Rectal smooth muscle tissue (tissue), 1 donor: ENCODE measurements around the gene TRPC4AP.

Experiments
- H3K27ac ChIP-seq: one replicate; pipeline ENCODE4 v1.7.0; 2013; ENCODE audit warnings: low read depth, low read length, inconsistent platforms
- H3K27me3 ChIP-seq: one replicate; pipeline ENCODE4 v1.7.0; 2013; ENCODE audit warnings: low read length; ENCODE audit not compliant: control insufficient read depth, insufficient read depth
- H3K36me3 ChIP-seq: one replicate; pipeline ENCODE4 v1.7.0; 2013; ENCODE audit warnings: low read length; ENCODE audit not compliant: control insufficient read depth, insufficient read depth
- H3K4me1 ChIP-seq: one replicate; pipeline ENCODE4 v1.7.0; 2013; ENCODE audit warnings: low read length; ENCODE audit not compliant: control insufficient read depth, insufficient read depth
- H3K4me3 ChIP-seq: one replicate; pipeline ENCODE4 v1.7.0; 2013; ENCODE audit warnings: low read length
- H3K9ac ChIP-seq: one replicate; pipeline ENCODE4 v1.7.0; 2013; ENCODE audit warnings: low read length

TRPC4AP gene

DNA sequence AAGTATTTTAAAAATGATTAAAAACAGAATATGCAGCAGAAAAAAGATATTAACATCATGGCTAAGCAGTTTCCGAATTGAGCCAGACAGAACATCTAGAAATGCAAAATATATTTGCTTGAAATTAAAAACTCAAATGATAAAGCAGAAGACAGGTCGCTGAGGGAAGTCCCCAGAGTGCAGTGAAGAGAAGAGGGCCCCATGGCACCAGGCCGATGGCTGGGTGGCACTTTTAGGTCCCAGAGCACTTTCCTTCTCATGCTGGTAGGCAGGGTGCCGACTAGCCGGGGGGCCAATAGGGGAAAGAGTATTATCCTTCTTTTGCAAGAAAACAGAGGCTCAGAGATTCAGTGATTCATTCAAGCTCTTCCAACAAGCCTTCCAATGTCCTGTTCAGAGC, 78.1 kb downstream of the TRPC4AP start:
- Histone ChIP-seq H3K4me1 (peaks cover 2% of the 10 kb centered on the region), H3K27ac (no peak overlapping the region), H3K4me3 (no peak overlapping the region), H3K27me3 (no peaks in the 10 kb centered on the region), H3K36me3 (peaks cover 32% of the 10 kb centered on the region), H3K9ac (no peak overlapping the region)

DNA sequence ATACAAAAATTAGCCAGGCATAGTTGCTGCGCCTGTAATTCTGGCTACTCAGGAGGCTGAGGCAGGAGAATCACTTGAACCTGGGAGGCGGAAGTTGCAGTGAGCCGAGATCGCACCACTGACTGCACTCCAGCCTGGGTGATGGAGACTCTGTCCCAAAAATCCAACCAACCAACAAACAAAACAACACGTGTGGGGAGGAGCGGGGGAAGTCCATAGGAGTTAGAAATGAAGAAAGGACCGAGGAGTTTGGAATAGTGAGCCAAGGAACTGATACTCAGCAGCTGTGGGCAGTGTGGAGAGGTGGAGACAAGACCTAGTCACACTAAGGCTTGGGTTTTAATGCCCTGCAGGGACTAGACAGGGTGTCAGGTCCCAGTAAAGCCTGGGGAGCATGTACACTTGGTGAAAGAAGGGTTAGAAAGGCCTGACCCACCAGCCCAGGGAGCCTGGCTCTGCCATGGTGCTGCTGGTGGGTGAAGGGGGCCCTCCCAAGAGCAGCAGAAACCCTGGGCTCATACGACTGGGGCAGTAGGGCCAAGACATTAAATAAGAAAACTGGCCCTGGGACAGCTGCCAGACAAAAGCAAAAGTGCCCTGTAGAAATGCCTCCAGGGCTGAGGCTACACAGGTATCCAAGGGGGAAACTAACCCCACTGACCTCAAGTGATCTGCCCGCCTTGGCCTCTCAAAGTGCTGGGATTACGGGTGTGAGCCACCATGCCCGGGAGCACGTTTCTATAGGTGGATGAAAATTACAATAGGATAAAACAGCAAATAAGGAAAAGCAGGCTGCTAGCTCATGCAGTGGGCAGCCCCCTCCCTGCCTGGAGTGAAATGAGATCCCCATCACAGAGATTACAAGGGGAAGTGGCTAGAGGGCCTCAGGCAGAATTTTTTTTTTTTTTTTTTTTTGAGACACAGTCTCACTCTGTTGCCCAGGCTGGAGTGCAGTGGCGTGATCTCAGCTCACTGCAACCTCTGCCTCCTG, 78.9 kb downstream of the TRPC4AP start:
- no peaks in the 10 kb centered on the region for H3K27me3 ChIP-seq
- no peak overlapping the region for H3K9ac ChIP-seq
- H3K4me3 ChIP-seq, result no peak overlapping the region
- peaks cover 31% of the 10 kb centered on the region for H3K36me3 ChIP-seq
- peaks cover 2% of the 10 kb centered on the region for H3K4me1 ChIP-seq
- H3K27ac ChIP-seq, result no peak overlapping the region

DNA sequence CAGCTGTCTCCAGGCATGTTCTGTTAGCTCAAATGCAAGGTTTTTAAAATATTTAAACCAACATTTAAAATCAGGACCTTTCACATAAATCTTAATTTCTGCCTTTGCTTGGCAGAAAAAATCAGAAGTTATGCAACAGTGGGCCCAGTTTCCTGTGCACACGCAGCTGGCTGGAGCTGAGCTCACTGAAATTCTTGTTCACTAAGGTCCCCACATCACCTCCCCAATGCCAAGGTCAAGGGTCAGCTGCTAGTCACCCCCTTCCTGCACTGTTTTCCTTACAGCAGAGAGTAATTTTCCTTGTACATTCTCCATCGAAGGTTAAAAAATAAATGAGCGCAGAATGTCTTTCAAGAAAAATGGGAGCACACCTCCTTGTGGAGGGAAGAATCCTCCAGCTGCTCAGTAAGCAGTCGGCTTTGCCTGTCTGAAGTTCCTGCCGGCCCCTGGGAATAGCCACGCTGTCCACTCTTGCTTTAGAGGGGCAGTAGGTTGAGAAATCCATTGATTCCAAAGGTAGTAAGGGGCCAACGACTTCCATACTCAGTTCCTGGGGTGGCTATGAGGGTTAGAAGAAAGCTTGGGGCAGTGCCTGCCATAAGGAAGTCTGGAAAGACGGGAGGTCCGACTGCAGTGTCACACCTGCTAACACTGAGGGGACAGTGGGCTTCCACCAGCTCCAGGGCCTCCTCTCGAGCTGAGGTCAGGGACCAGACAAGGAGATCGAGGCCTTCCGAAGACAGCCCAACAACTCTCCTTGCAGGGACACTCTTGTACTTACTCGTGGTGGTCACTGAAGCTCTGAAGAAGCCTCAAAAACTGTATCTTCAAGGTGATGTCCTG, 80.2 kb downstream of the TRPC4AP start:
- Histone ChIP-seq H3K9ac (no peak overlapping the region), H3K27ac (no peak overlapping the region), H3K4me1 (no peaks in the 10 kb centered on the region), H3K27me3 (no peaks in the 10 kb centered on the region), H3K4me3 (no peak overlapping the region), H3K36me3 (peaks cover 42% of the 10 kb centered on the region)

DNA sequence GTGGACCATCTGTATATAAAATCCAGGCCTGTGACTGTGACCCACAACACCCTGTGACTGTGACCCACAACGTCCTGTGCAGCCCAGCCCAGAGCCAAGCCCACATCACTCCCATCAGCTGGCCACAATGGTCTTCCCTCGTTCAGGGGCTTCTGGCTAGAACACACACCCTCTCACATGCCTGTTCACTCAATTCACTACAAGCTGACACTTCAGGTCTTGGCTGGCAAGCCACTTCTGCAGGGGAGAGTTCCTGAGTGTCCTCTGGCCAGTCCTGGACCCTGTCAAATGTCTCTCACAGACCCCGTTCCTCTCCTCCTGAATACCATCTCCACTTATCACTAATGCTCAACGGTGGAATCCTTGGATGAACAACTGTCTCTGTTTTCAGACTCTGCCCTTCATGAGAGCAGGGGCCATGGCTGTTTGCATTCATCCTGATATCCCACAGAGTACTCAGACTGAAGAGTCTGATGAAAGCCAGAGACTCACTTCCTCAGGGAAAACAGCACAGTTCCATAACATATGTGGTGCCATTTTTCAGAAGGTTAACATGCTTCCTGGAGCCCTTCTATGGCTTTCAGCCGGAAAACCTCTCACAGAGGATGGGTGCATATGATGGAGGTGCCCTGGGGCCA, 80.9 kb downstream of the TRPC4AP start:
- no peak overlapping the region for H3K9ac ChIP-seq
- no peak overlapping the region for H3K4me3 ChIP-seq
- H3K27me3 ChIP-seq, result no peaks in the 10 kb centered on the region
- H3K27ac ChIP-seq, result no peak overlapping the region
- peaks cover 46% of the 10 kb centered on the region for H3K36me3 ChIP-seq
- H3K4me1 ChIP-seq, result no peaks in the 10 kb centered on the region

DNA sequence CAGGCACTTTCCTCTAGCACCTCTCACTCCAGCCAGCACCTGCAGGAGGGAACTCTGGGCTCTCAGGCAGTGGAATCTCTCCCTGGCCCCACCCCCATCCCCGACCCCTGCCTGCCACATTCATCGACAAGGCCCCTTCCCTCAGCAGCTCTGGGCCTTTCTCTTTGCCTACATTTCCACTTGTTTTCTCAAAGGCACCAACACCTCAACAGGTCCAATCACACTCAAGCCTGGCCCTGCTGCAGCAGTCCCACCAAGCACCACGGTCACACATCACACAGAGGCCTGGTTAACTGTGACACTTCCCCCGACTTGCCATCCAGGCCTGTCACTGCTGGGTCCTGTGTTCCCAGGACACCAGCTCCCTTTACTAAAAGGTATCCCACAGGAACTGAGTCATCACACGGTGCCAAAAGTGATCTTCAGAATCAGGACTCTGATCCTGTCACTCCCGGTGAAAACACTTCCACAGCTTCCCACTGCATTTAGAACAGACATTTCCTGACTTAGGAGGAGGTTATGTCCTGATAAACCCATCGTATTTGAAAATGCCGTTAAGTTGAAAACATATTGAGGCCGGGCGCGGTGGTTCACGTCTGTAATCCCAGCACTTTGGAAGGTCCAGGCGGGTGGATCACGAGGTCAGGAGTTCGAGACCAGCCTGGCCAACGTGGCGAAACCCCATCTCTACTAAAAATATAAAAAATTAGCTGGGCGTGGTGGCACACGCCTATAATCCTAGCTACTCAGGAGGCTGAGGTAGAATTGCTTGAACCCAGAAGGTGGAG, 82.0 kb downstream of the TRPC4AP start:
- Histone ChIP-seq H3K27ac (no peak overlapping the region), H3K36me3 (peaks cover 57% of the 10 kb centered on the region), H3K4me3 (no peak overlapping the region), H3K4me1 (no peaks in the 10 kb centered on the region), H3K9ac (no peak overlapping the region), H3K27me3 (no peaks in the 10 kb centered on the region)

DNA sequence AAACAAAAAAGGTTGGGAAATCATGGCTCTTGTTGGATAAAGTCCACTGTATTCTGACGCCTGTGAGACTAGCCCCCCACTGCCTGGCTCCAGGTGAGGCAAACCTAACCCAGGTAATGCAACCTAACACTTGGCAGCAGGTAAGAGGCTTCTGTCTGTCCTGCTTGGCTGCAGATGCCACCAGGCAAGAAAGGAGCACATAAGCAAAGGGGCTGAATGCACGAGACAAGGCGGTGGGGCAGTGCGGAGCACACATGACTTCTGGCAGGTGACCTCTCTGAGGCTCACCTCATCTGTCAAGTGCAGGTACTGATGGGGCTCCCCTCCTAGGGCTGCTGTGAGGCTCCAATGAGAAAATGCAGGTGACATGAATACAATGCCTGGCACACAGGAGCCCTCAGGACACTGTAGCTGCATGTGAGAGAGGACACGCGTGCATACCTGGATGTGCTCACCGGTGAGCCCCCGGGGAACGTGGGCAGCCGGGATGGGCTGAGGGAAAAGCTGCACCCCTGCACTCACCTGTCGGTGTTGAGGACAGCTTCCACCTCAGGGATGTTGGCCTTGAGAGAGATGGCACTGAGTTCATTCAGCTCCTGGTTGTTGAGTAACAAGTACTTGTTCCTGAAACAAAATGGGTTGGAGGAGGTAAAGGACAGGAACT, 82.8 kb downstream of the TRPC4AP start:
- H3K36me3 ChIP-seq, result peaks cover 59% of the 10 kb centered on the region
- H3K4me1 ChIP-seq, result no peaks in the 10 kb centered on the region
- no peak overlapping the region for H3K27ac ChIP-seq
- H3K27me3 ChIP-seq, result no peaks in the 10 kb centered on the region
- no peak overlapping the region for H3K9ac ChIP-seq
- no peak overlapping the region for H3K4me3 ChIP-seq

DNA sequence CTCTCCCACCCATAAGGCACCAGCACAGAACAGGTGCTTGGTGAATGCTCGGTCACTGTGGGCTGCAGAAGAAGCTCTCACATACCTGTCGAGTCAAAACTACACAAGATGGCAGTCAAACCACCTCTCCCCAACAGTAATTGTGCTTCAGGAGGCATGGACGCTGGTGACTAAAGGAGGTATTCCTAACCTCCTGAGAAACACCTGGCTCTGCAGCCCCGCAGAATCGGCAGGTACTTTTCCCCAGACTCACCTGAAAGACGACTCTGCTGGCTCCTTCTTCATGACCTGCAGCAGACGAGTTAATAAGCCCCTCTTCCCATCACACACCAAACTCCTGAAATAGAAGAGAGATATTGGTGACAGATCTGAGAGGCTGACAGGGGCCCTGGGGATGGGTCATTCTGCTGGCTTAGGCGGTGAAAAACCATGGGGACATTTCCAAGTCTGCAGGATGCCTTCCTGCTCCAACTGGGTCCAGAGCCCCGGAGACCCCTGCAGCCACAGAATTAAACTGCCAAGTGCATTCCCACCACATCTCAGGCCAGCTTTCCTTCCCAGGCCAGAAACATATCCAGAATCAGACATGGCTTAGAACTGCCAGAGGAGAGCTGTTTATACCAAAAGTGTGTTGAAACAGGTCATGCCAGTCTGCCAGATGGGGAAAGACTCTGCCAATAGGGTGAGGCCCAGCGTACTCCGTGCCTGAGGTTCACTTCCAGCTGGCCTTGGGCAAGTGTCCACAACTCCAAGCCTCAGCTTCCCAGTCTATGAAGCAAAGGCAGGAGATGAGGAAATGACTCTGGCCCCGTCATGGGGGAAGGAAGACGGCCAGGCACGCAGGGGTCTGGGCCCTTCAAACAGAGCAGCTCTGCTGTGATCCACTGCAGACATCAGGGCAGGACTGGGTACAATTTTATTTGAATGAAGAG, 83.9 kb downstream of the TRPC4AP start:
- no peak overlapping the region for H3K27ac ChIP-seq
- H3K4me1 ChIP-seq, result no peaks in the 10 kb centered on the region
- peaks cover 71% of the 10 kb centered on the region for H3K36me3 ChIP-seq

DNA sequence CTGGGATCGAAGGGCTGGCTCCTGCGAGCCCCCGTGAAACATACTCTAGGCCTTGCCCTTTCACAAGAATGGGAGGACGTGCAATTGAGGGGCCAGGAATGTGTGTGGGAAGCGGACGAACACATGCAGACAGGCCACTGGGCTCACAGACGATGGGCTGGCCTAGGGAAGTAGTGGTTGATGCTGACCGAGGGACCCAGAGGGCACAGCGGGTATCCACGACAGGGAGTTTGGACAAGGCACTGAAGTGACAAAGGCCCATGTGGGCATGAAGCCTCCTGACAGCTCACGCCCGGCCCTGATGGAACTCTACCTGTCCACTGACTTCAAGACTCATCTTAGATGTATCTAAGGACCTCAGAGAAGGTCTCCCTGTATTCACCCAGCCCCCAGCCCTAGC, 84.7 kb downstream of the TRPC4AP start:
- no peaks in the 10 kb centered on the region for H3K4me1 ChIP-seq

More for the DNA sequence above, 83.9 kb downstream of the TRPC4AP start:
- no peaks in the 10 kb centered on the region for H3K27me3 ChIP-seq
- no peak overlapping the region for H3K4me3 ChIP-seq
- no peak overlapping the region for H3K9ac ChIP-seq

DNA sequence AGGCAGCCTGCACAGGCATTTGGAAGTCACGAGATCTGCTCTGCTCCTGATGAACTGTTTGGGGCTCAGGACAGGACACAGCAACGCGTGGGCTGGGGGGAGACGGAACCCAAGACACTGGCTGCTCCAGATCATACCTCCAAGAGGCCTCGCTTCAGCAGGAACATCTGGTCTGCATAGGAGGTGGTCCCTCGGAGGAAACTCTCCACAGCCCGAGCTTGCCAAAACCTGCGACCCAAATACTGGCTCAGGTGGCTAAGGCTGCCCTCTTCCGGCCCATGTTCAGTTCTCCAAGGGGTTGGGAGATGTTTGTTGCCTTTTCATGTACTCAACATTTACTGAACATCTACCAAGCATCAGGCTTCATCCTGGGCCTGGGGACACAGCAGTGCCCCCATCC, 85.2 kb downstream of the TRPC4AP start:
- Histone ChIP-seq H3K27ac (no peak overlapping the region), H3K36me3 (peaks cover 69% of the 10 kb centered on the region), H3K27me3 (no peaks in the 10 kb centered on the region), H3K4me3 (no peak overlapping the region), H3K4me1 (no peaks in the 10 kb centered on the region), H3K9ac (no peak overlapping the region)

More for the DNA sequence above, 84.7 kb downstream of the TRPC4AP start:
- H3K27me3 ChIP-seq, result no peaks in the 10 kb centered on the region
- H3K9ac ChIP-seq, result no peak overlapping the region
- H3K4me3 ChIP-seq, result no peak overlapping the region
- H3K36me3 ChIP-seq, result peaks cover 71% of the 10 kb centered on the region
- H3K27ac ChIP-seq, result no peak overlapping the region

DNA sequence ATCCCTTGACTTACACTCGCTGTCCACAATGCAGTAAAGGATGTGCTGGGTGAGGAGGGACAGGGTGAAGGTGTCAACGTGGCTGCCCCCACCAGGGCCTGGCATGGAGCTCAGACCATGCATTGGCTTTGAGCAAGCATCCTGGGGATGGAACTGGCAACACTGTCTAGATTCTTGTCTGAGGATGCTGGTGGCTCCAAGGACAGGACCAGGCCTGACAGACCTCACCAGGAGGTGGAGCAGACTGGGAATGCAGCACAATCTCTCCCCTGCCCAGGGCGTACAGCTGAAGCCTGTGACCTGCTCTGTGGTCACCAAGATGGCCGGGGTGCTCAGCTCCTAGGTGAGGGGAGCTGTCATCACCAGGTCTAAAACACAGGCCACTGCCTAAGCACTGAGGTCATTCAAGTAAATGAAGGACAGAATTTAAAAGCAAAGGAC, 86.1 kb downstream of the TRPC4AP start:
- Histone ChIP-seq H3K9ac (no peak overlapping the region), H3K4me3 (no peak overlapping the region), H3K36me3 (peaks cover 76% of the 10 kb centered on the region), H3K27ac (no peak overlapping the region), H3K27me3 (no peaks in the 10 kb centered on the region), H3K4me1 (no peaks in the 10 kb centered on the region)
